T-cell (primary cell): ENCODE data around the gene SLC4A11. TPM values are rescaled to one million over a fixed set of nuclear protein-coding genes. Genes with fewer than 3 reads are reported as not detected.
"Not testable (repeated sequence)": the region's sequence is repeated elsewhere in the genome, so short reads cannot be mapped to it uniquely, and the experiment has no call there.

Experiments
- ATAC-seq, 4 experiments: fragments of 200-7000 bp in 3 of 4; fragments of 150-1000 bp in 1 of 4; cut with Tn5 transposase; replicated peaks in 1 of 4; 1 replicate in 3 of 4; 2 replicates in 1 of 4; pipeline ENCODE4 v1.10.0; 2021; ENCODE audit warnings: moderate library complexity in 3 of 4, mild to moderate bottlenecking in 2 of 4, moderate number of reproducible peaks in 1 of 4
- CTCF ChIA-PET, 2 donors: fragments of 300-600 bp; sonication (Branson Sonifier 250); formaldehyde crosslinking; loops; one replicate each; lab custom pipeline; 2022; ENCODE audit warnings: antibody characterized with exemption in 2 of 2; lab: Charles Lee
- POLR2A ChIA-PET, 2 donors: fragments of 300-600 bp; sonication (Branson Sonifier 250); formaldehyde crosslinking; loops; one replicate each; lab custom pipeline; 2022; ENCODE audit warnings: antibody characterized with exemption in 2 of 2; lab: Charles Lee
- DNase-seq, 35 experiments: peaks; one replicate each; pipeline versions ENCODE4 v3.0.0 to v3.0.0-alpha.2; 2013 to 2023
- H3K27ac ChIP-seq: one replicate; pipeline ENCODE4 v1.5.1; 2013; ENCODE audit warnings: low read length
- H3K27me3 ChIP-seq, 2 experiments: replicated peaks in 1 of 2; 1 replicate in 1 of 2; 2 replicates in 1 of 2; pipeline versions ENCODE4 v1.6.1 to v1.7.0; 2013; ENCODE audit warnings: low read length in 1 of 2, mixed read lengths in 1 of 2; ENCODE audit not compliant: control insufficient read depth in 2 of 2, insufficient read depth in 2 of 2; ENCODE audit errors: extremely low read depth in 1 of 2
- H3K36me3 ChIP-seq, 2 donors: 1 replicate in 1 of 2; 2 replicates in 1 of 2; pipeline versions ENCODE4 v1.6.1 to v1.7.0; 2013; ENCODE audit warnings: low read length in 1 of 2; ENCODE audit not compliant: control insufficient read depth in 2 of 2, insufficient read depth in 1 of 2; ENCODE audit errors: extremely low read depth in 1 of 2
- H3K4me1 ChIP-seq, 2 experiments: 1 replicate in 1 of 2; 2 replicates in 1 of 2; pipeline versions ENCODE4 v1.6.1 to v1.7.0; 2013; ENCODE audit warnings: low read length in 2 of 2, mixed read lengths in 1 of 2; ENCODE audit not compliant: insufficient read depth in 2 of 2, control insufficient read depth in 1 of 2; ENCODE audit errors: extremely low read depth in 1 of 2
- H3K4me3 ChIP-seq, 2 donors: 1 replicate in 1 of 2; 2 replicates in 1 of 2; pipeline versions ENCODE4 v1.5.1 to v1.7.0; 2013; ENCODE audit warnings: mild to moderate bottlenecking in 2 of 2, low read length in 1 of 2, moderate library complexity in 1 of 2; ENCODE audit not compliant: control insufficient read depth in 1 of 2; ENCODE audit errors: extremely low read depth in 1 of 2
- H3K9me3 ChIP-seq: 2 replicates; pipeline ENCODE4 v1.7.0; 2013
- H3K27ac Mint-ChIP-seq, 2 donors: one replicate each; pipeline ENCODE4 v1.8.0; 2020 to 2021; ENCODE audit warnings: mild to moderate bottlenecking in 2 of 2, mixed read lengths in 2 of 2
- H3K27me3 Mint-ChIP-seq, 2 donors: one replicate each; pipeline ENCODE4 v1.8.0; 2021 to 2022; ENCODE audit warnings: mixed read lengths in 2 of 2
- H3K36me3 Mint-ChIP-seq: one replicate; pipeline ENCODE4 v1.8.0; 2021; ENCODE audit warnings: mixed read lengths
- H3K4me1 Mint-ChIP-seq, 3 donors: one replicate each; pipeline ENCODE4 v1.8.0; 2020 to 2022; ENCODE audit warnings: mixed read lengths in 3 of 3, mild to moderate bottlenecking in 1 of 3
- H3K4me3 Mint-ChIP-seq, 3 donors: one replicate each; pipeline ENCODE4 v1.8.0; 2020 to 2022; ENCODE audit warnings: mild to moderate bottlenecking in 3 of 3, mixed read lengths in 3 of 3, moderate library complexity in 3 of 3
- H3K9me3 Mint-ChIP-seq, 3 donors: one replicate each; pipeline ENCODE4 v1.8.0; 2020 to 2022; ENCODE audit warnings: mixed read lengths in 3 of 3
- WGBS: methylation state at CpG from one replicate; pipeline ENCODE4 v1.1.5; 2013; ENCODE audit warnings: missing lambda C conversion rate; ENCODE audit not compliant: insufficient coverage; 5-methylcytosine and 5-hydroxymethylcytosine counted together
- total RNA-seq, 35 experiments: library from RNA in 6 of 35; stranded (reverse) in 6 of 35; fragments of 120-200 nt in 1 of 35; gene quantifications; one replicate each; pipeline versions ENCODE4 v1.2.1 to v1.2.4 and lab custom pipeline; 2013 to 2026

SLC4A11 gene
- total RNA-seq, 5 donors from 2014 or later (not counting 1 experiment from before 2014, with no cell fraction given) = 0.43 to 3.9 (median 1.4) TPM

DNA sequence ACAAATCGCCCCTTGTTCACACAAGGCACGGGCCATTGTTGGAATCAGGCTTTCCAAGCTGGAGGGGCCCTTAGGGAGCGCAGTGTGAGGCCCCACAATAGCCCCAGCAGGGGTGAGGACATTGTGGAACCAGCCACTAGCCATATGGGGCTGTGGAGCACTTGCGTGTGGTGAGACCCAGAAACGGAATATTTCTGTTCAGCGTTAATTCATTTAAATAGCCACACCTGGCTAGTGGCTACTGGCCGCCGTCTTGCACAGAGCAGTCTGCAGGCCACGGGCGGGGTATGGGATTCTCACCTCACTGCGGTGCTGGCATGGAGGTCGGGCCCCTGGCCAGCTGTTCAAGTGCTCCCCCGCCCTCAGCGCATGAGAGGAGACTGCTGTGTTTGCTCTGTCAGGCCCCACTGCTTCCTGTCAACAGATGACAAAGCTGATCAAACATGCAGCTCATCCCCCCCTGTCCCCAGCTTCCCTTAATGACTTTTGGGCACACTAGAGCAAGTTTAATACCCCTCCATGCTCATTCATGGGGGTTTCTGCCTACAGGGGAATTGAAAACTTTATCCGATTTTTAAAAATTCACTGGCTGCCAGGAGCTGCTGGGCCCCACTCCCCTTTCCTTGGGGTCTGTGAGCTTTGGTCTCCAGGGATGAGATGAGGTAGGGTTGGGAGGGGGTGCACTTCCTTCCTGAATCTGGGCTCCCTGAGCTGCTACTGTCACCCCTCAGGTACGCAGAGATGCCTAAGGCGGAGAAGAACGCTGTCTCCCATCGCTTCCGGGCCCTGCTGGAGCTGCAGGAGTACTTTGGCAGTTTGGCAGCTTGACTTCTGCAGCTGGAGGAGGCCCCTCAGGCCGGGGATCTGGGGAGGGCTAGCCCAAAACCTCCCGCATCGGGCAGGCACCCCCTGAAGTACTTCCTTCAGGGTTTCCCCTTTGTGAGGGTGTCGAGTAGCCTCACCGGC lies 16.1 kb downstream of the SLC4A11 start:
- Mint-ChIP-seq H3K4me1 (peaks cover 12 to 25% (median 21%) of the 10 kb centered on the region in 3 donors), H3K27ac (peak overlapping the region; percentile 65 to 84), H3K27me3 (no peaks in the 10 kb centered on the region), H3K9me3 (no peaks in the 10 kb centered on the region), H3K36me3 (peaks cover 14% of the 10 kb centered on the region), H3K4me3 (peak overlapping the region in 2 of 3 donors; percentile 52 to 65)
- Histone ChIP-seq H3K27me3 (no peaks in the 10 kb centered on the region), H3K4me1 (peaks cover 9 to 31% of the 10 kb centered on the region in 2 experiments), H3K9me3 (no peaks in the 10 kb centered on the region), H3K27ac (peak overlapping the region; percentile 23), H3K36me3 (peaks cover 19 to 38% of the 10 kb centered on the region in 2 donors), H3K4me3 (peak overlapping the region in 1 of 2 donors; percentile 48)
- POLR2A ChIA-PET = interaction anchor here in 1 of 2 donors (0.5 to 0.6 kb wide), 3 partner anchors 10 to 96 kb away, joined by 3 to 4 read pairs (median 4); no protein-coding TSS in a partner anchor
- DNase-seq (peak in 33 of 35 experiments; percentile 17 to 71 (median 46)), ATAC-seq (peak; percentile 84 to 90 (median 88))
- CTCF ChIA-PET = interaction anchor here in 1 of 2 donors (0.6 to 1.4 kb wide), 3 partner anchors 16 to 454 kb away, joined by 3 to 7 read pairs (median 3); no protein-coding TSS in a partner anchor
- 51% methylated on average over 24 of the region's 25 CpGs for WGBS

DNA sequence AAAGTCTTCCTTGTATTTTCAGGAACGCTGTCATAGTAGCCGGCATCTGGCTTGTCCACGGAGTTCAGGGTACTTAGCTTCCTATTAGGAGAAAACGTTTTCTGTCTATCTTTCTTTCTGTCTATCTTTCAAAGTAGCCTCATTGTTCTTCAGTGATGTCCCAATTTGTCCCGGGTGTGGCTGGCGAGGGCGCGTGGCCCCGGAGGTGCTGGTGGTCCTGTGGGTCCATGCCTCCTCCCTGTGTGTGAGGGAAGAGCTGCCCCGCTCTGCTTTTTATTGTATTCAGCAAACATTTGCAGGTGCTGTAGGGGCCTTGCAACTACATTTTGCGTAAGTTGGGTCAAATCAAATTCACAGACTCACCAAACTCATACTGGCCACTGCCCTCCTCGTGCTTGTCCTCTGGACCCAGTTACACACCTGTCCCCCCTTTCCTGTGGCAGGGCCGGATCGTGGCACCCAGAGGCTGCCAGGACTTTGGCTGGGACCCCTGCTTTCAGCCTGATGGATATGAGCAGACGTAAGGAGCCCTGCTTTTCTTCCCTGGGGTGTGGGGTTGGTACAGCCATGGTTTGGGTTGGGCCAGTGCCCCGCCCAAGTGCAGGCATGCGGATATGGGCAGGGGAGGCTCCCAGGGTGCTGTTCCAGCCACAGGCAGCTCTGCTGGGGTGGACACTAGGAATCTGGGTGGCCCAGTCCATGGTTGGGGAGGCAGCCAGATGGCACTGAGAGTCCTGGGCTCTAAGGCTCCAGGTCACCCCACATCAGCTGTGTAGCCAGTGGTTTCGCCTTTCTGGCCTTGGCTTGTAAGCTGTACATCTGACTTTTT lies 17.4 kb downstream of the SLC4A11 start:
- H3K36me3 Mint-ChIP-seq = peaks cover 14% of the 10 kb centered on the region
- no peak overlapping the region for H3K4me3 ChIP-seq
- no peak for DNase-seq
- no peaks in the 10 kb centered on the region for H3K27me3 Mint-ChIP-seq
- 94% methylated on average over 2 of the region's 18 CpGs for WGBS
- peaks cover 12 to 25% (median 21%) of the 10 kb centered on the region in 3 donors for H3K4me1 Mint-ChIP-seq
- ATAC-seq = no peak
- H3K36me3 ChIP-seq = peaks cover 19 to 42% of the 10 kb centered on the region in 2 donors
- ChIA-PET CTCF (interaction anchor here (0.6 to 1.4 kb wide), 4 partner anchors 79 to 784 kb away, joined by 3 to 7 read pairs (median 4); no protein-coding TSS in a partner anchor), POLR2A (no interaction called here)
- H3K27ac Mint-ChIP-seq = peak overlapping the region in 1 of 2 donors; percentile 28
- H3K27me3 ChIP-seq = no peaks in the 10 kb centered on the region
- no peaks in the 10 kb centered on the region for H3K9me3 ChIP-seq
- H3K9me3 Mint-ChIP-seq = no peaks in the 10 kb centered on the region
- no peak overlapping the region for H3K27ac ChIP-seq
- peaks cover 9 to 31% of the 10 kb centered on the region in 2 experiments for H3K4me1 ChIP-seq
- H3K4me3 Mint-ChIP-seq = no peak overlapping the region

DNA sequence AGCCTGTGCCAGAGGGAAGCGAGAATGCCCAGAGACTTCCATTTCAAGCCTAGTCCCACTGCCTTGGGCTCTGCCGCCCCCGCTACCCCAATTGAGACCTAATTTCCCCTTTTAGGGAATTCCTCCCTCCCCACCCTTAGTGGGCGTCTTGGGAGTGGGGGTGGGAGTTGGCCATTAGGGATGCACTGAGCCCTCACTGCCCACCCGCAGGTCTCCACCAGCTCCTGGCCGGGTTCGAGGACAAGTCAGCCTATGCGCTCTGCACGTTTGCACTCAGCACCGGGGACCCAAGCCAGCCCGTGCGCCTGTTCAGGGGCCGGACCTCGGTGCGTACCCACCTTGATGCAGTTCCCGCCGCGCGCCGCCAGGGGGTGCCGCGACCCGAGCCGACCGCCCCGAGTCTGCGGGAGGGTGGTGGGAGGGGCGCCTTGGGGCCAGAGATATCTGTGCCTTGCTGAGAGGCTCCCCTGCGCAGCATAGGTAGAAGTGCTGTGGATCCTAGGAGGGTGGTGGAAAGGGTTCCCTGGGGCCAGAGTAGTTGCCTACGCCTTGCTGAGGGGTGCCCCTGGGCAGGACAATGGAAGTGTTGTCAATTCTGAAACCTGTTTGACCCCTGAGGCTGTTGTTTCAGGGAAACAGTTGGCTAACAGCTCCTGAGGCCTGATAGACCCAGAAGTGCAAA lies 20.5 kb downstream of the SLC4A11 start:
- Mint-ChIP-seq H3K36me3 (peaks cover 21% of the 10 kb centered on the region), H3K4me1 (peaks cover 9 to 19% (median 16%) of the 10 kb centered on the region in 3 donors), H3K9me3 (no peaks in the 10 kb centered on the region), H3K27me3 (no peaks in the 10 kb centered on the region), H3K4me3 (no peak overlapping the region), H3K27ac (no peak overlapping the region)
- DNase-seq (peak; percentile 16 to 81 (median 65)), ATAC-seq (peak; percentile 60 to 82 (median 72))
- 14% methylated on average over 26 of the region's 30 CpGs for WGBS
- Histone ChIP-seq H3K27ac (no peak overlapping the region), H3K9me3 (no peaks in the 10 kb centered on the region), H3K4me3 (no peak overlapping the region), H3K27me3 (no peaks in the 10 kb centered on the region), H3K36me3 (peaks cover 27 to 51% of the 10 kb centered on the region in 2 donors), H3K4me1 (peaks cover 7 to 24% of the 10 kb centered on the region in 2 experiments)
- CTCF ChIA-PET = interaction anchor here (0.5 to 3.1 kb wide), 12 partner anchors 9 to 524 kb away, joined by 3 to 23 read pairs (median 4); no protein-coding TSS in a partner anchor
- POLR2A ChIA-PET = interaction anchor here in 1 of 2 donors (0.6 kb wide), 1 partner anchor 115 kb away, joined by 4 read pairs; no protein-coding TSS in a partner anchor

DNA sequence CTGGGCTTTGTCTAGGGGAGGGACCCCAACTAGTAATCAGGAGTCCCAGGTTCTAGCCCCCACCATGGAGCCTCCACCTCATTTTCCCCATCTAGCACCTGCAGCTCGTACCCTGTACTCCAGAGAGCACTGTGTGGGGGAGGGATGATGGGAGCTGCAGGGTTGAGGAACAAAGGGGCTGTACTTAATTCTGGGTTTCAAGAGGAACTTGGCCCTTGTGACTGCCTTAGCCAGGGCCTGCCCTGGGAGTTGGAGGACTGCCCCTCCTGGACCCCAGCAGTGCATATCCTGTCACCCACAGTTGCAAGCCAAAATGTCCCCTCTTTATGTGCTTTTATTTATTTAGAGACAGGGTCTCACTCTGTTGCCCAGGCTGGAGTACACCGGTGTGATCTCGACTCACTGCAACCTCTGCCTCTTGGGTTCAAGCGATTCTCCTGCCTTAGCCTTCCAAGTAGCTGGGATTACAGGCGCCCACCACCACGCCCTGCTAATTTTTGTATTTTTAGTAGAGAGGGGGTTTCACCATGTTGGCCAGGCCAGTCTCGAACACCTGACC lies 23.6 kb downstream of the SLC4A11 start:
- WGBS = 93% methylated on average over 3 of the region's 7 CpGs
- H3K27me3 ChIP-seq, H3K27ac ChIP-seq, H3K4me3 Mint-ChIP-seq, CTCF ChIA-PET, H3K9me3 ChIP-seq, H3K27ac Mint-ChIP-seq, H3K4me3 ChIP-seq, H3K9me3 Mint-ChIP-seq, DNase-seq, ATAC-seq, H3K27me3 Mint-ChIP-seq, POLR2A ChIA-PET: not testable (repeated sequence)
- Mint-ChIP-seq H3K4me1 (peaks cover 9 to 16% (median 13%) of the 10 kb centered on the region in 3 donors), H3K36me3 (peaks cover 15% of the 10 kb centered on the region)
- H3K4me1 ChIP-seq = peaks cover 2 to 13% of the 10 kb centered on the region in 2 experiments
- H3K36me3 ChIP-seq = peaks cover 14 to 28% of the 10 kb centered on the region in 2 donors

DNA sequence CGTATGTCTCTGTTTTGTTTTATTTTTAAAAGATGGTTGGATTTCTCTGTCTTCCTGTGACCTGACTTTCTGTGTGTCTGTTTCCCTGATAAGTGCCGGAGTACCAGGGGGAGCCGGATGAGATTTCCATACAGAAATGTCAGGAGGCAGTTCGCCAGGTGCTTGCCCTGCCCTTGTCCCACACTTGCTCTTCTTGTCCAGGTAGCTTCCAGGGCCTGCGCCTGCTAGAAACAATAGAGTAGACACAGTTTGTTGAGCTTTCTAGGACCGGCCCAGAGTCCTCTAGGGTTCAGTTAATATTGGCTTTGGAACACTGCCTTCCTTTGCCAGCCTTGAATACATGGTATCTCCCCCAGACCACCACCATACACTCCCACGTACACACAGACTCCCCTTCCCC lies 25.8 kb downstream of the SLC4A11 start:
- peaks cover 7 to 23% of the 10 kb centered on the region in 2 donors for H3K36me3 ChIP-seq
- H3K27ac Mint-ChIP-seq = peak overlapping the region in 1 of 2 donors; percentile 58
- WGBS = 98% methylated on average over 7 of the region's 7 CpGs
- H3K27me3 Mint-ChIP-seq = no peaks in the 10 kb centered on the region
- DNase-seq (no peak), ATAC-seq (no peak)
- H3K9me3 Mint-ChIP-seq = no peaks in the 10 kb centered on the region
- H3K27me3 ChIP-seq = no peaks in the 10 kb centered on the region
- H3K4me3 Mint-ChIP-seq = no peak overlapping the region
- ChIA-PET CTCF (no interaction called here), POLR2A (no interaction called here)
- peaks cover 26 to 33% (median 28%) of the 10 kb centered on the region in 3 donors for H3K4me1 Mint-ChIP-seq
- H3K36me3 Mint-ChIP-seq = peaks cover 12% of the 10 kb centered on the region
- no peak overlapping the region for H3K4me3 ChIP-seq
- H3K4me1 ChIP-seq = peaks cover 6 to 20% of the 10 kb centered on the region in 2 experiments
- H3K9me3 ChIP-seq = no peaks in the 10 kb centered on the region
- H3K27ac ChIP-seq = no peak overlapping the region
